Activated CD4-positive, alpha-beta T cell treated with anti-CD3 and anti-CD28 coated beads, Interleukin-2, amount 50 U/mL, for 4 hours (primary cell): ENCODE data around the gene LINGO1.

Source experiments
- DNase-seq, 2 experiments: peaks; one replicate each; pipeline ENCODE4 v3.0.0-alpha.2; 2020

LINGO1 gene

GRCh38 chr15:77591968-77592613 is 40.6 kb downstream of the LINGO1 start:
- no peak for DNase-seq

GRCh38 chr15:77589839-77590238 is 42.9 kb downstream of the LINGO1 start:
- DNase-seq, result no peak

GRCh38 chr15:77588126-77588525 is 44.6 kb downstream of the LINGO1 start:
- DNase-seq, result no peak

- DNase-seq, result no peak
These were observed 48.0 kb downstream of the LINGO1 start for GRCh38 chr15:77584691-77585090.

GRCh38 chr15:77584201-77584600 is 48.5 kb downstream of the LINGO1 start:
- no peak for DNase-seq

- no peak for DNase-seq
These were observed 49.9 kb downstream of the LINGO1 start for GRCh38 chr15:77582763-77583162.

- no peak for DNase-seq
These were observed 50.7 kb downstream of the LINGO1 start for GRCh38 chr15:77581896-77582569.

GRCh38 chr15:77580996-77581682 is 51.6 kb downstream of the LINGO1 start:
- DNase-seq, result no peak

- no peak for DNase-seq
These were observed 53.1 kb downstream of the LINGO1 start for GRCh38 chr15:77579498-77580188.

GRCh38 chr15:77578641-77579372 is 53.9 kb downstream of the LINGO1 start:
- no peak for DNase-seq

GRCh38 chr15:77577366-77577950 is 55.3 kb downstream of the LINGO1 start:
- DNase-seq, result no peak

GRCh38 chr15:77576538-77576937 is 56.2 kb downstream of the LINGO1 start:
- DNase-seq, result no peak

- no peak for DNase-seq
These were observed 57.3 kb downstream of the LINGO1 start for GRCh38 chr15:77575203-77575934.

GRCh38 chr15:77574521-77575202 is 58.0 kb downstream of the LINGO1 start:
- no peak for DNase-seq

- DNase-seq, result no peak
These were observed 58.9 kb downstream of the LINGO1 start for GRCh38 chr15:77573802-77574201.

GRCh38 chr15:77572186-77572585 is 60.5 kb downstream of the LINGO1 start:
- no peak for DNase-seq

GRCh38 chr15:77571741-77572140 is 61.0 kb downstream of the LINGO1 start:
- no peak for DNase-seq

GRCh38 chr15:77571181-77571580 is 61.5 kb downstream of the LINGO1 start:
- DNase-seq, result no peak

GRCh38 chr15:77569729-77570125 is 63.0 kb downstream of the LINGO1 start:
- no peak for DNase-seq

GRCh38 chr15:77568973-77569728 is 63.6 kb downstream of the LINGO1 start:
- DNase-seq, result no peak
